Trophoblast cell (in vitro differentiated cells and primary cell): ENCODE data around the gene ALPI.
"Not testable (repeated sequence)": the region's sequence is repeated elsewhere in the genome, so short reads cannot be mapped to it uniquely, and the experiment has no call there.

Experiments
- DNase-seq, 2 donors: peaks; one replicate each; pipeline ENCODE4 v3.0.0-alpha.2; 2016
- H2AFZ ChIP-seq: 2 replicates; pipeline ENCODE4 v1.6.1; 2013; ENCODE audit warnings: low read length, moderate library complexity, mild to moderate bottlenecking; ENCODE audit not compliant: insufficient read depth, poor library complexity
- H2AK5ac ChIP-seq: 2 replicates; pipeline ENCODE4 v1.6.1; 2013; ENCODE audit warnings: mild to moderate bottlenecking, low read length
- H2BK120ac ChIP-seq: 2 replicates; pipeline ENCODE4 v1.6.1; 2013; ENCODE audit warnings: low read length, mild to moderate bottlenecking, moderate library complexity; ENCODE audit not compliant: insufficient read depth, poor library complexity
- H2BK12ac ChIP-seq: 2 replicates; pipeline ENCODE4 v1.6.1; 2013; ENCODE audit warnings: mild to moderate bottlenecking, low read length, moderate library complexity
- H2BK5ac ChIP-seq: 2 replicates; pipeline ENCODE4 v1.6.1; 2013; ENCODE audit warnings: low read length, low read depth, moderate library complexity, mild to moderate bottlenecking; ENCODE audit not compliant: poor library complexity
- H3K14ac ChIP-seq: 2 replicates; pipeline ENCODE4 v1.6.1; 2013; ENCODE audit warnings: mild to moderate bottlenecking, low read length
- H3K18ac ChIP-seq: 2 replicates; pipeline ENCODE4 v1.6.1; 2013; ENCODE audit warnings: mild to moderate bottlenecking, low read length
- H3K23ac ChIP-seq: 2 replicates; pipeline ENCODE4 v1.6.1; 2013; ENCODE audit warnings: low read length
- H3K27ac ChIP-seq: 2 replicates; pipeline ENCODE4 v1.5.1; 2013; ENCODE audit warnings: low read depth, mild to moderate bottlenecking, inconsistent platforms, low read length, moderate library complexity
- H3K27me3 ChIP-seq: 2 replicates; pipeline ENCODE4 v1.6.1; 2013; ENCODE audit warnings: inconsistent platforms, mild to moderate bottlenecking, low read length, moderate library complexity; ENCODE audit not compliant: insufficient read depth
- H3K36me3 ChIP-seq, 2 experiments: 1 replicate in 1 of 2; 2 replicates in 1 of 2; pipeline ENCODE4 v1.6.1; 2013; ENCODE audit warnings: low read length in 2 of 2, mild to moderate bottlenecking in 2 of 2, moderate library complexity in 1 of 2; ENCODE audit not compliant: insufficient read depth in 2 of 2, control insufficient read depth in 1 of 2
- H3K4ac ChIP-seq: 2 replicates; pipeline ENCODE4 v1.6.1; 2013; ENCODE audit warnings: low read depth, mild to moderate bottlenecking, low read length, moderate library complexity
- H3K4me1 ChIP-seq, 2 experiments: 1 replicate in 1 of 2; 2 replicates in 1 of 2; pipeline ENCODE4 v1.6.1; 2013; ENCODE audit warnings: low read length in 2 of 2, mild to moderate bottlenecking in 2 of 2, moderate library complexity in 1 of 2; ENCODE audit not compliant: insufficient read depth in 2 of 2, control insufficient read depth in 1 of 2
- H3K4me2 ChIP-seq: 2 replicates; pipeline ENCODE4 v1.6.1; 2013; ENCODE audit warnings: inconsistent platforms, mild to moderate bottlenecking, low read length, moderate library complexity
- H3K4me3 ChIP-seq: 2 replicates; pipeline ENCODE4 v1.5.1; 2013; ENCODE audit warnings: mild to moderate bottlenecking, low read depth, low read length, inconsistent platforms
- H3K79me1 ChIP-seq: one replicate; pipeline ENCODE4 v1.6.1; 2013; ENCODE audit warnings: low read length
- H3K79me2 ChIP-seq: 2 replicates; pipeline ENCODE4 v1.6.1; 2013; ENCODE audit warnings: low read length, mild to moderate bottlenecking; ENCODE audit not compliant: control insufficient read depth, insufficient read depth, poor library complexity
- H3K9ac ChIP-seq: 2 replicates; pipeline ENCODE4 v1.6.1; 2013; ENCODE audit warnings: mild to moderate bottlenecking, low read length
- H3K9me3 ChIP-seq: 2 replicates; pipeline ENCODE4 v1.6.1; 2013; ENCODE audit warnings: low read depth, mild to moderate bottlenecking, control low read depth, inconsistent platforms, low read length; ENCODE audit not compliant: insufficient read depth
- H4K12ac ChIP-seq: 2 replicates; pipeline ENCODE4 v1.6.1; 2013; ENCODE audit warnings: low read depth, mild to moderate bottlenecking, low read length, moderate library complexity
- H4K8ac ChIP-seq: 2 replicates; pipeline ENCODE4 v1.6.1; 2013; ENCODE audit warnings: low read depth, mild to moderate bottlenecking, low read length, moderate library complexity
- H4K91ac ChIP-seq: one replicate; pipeline ENCODE4 v1.6.1; 2013; ENCODE audit warnings: low read depth, mild to moderate bottlenecking, low read length, moderate library complexity
- WGBS: extraction: QIAGEN DNeasy Blood & Tissue Kit; methylation state at CpG from one replicate; pipeline ENCODE4 v1.1.7; 2013; ENCODE audit warnings: missing lambda C conversion rate; ENCODE audit not compliant: insufficient read length, insufficient coverage; ENCODE audit errors: extremely low coverage; 5-methylcytosine and 5-hydroxymethylcytosine counted together

Gene ALPI

GRCh38 chr2:232442431-232442830, 13.5 kb upstream of the ALPI start:
- not testable (repeated sequence) for H2BK5ac ChIP-seq, H4K12ac ChIP-seq, H4K8ac ChIP-seq, H3K4me3 ChIP-seq, H3K27ac ChIP-seq, H3K36me3 ChIP-seq, DNase-seq, H3K4me2 ChIP-seq, H2BK120ac ChIP-seq, H3K79me1 ChIP-seq, H4K91ac ChIP-seq, H3K4ac ChIP-seq, H3K9me3 ChIP-seq, H2BK12ac ChIP-seq, H3K18ac ChIP-seq, H3K4me1 ChIP-seq, H3K23ac ChIP-seq, H3K9ac ChIP-seq, H3K27me3 ChIP-seq, H2AK5ac ChIP-seq, H2AFZ ChIP-seq, H3K79me2 ChIP-seq, H3K14ac ChIP-seq
- WGBS, result no CpG with 5 or more reads among the region's 13 CpGs

- H2BK12ac ChIP-seq, H3K9me3 ChIP-seq, H4K91ac ChIP-seq, H3K4me2 ChIP-seq, H3K27ac ChIP-seq, H2AFZ ChIP-seq, H3K27me3 ChIP-seq, H3K23ac ChIP-seq, H4K8ac ChIP-seq, H2BK120ac ChIP-seq, H4K12ac ChIP-seq, H3K79me2 ChIP-seq, H2BK5ac ChIP-seq, DNase-seq, H3K4me1 ChIP-seq, H3K9ac ChIP-seq, H3K4ac ChIP-seq, H3K36me3 ChIP-seq, H3K14ac ChIP-seq, H2AK5ac ChIP-seq, H3K18ac ChIP-seq, H3K4me3 ChIP-seq, H3K79me1 ChIP-seq: not testable (repeated sequence)
- no CpG with 5 or more reads among the region's 13 CpGs for WGBS
Observed at GRCh38 chr2:232443047-232443446, 12.9 kb upstream of the ALPI start.

GRCh38 chr2:232443669-232444408, 12.1 kb upstream of the ALPI start:
- not testable (repeated sequence) for H4K8ac ChIP-seq, H3K9ac ChIP-seq, DNase-seq, H3K36me3 ChIP-seq, H3K79me2 ChIP-seq, H3K4ac ChIP-seq, H3K18ac ChIP-seq, H3K23ac ChIP-seq, H3K14ac ChIP-seq, H2AFZ ChIP-seq, H2BK12ac ChIP-seq, H2BK120ac ChIP-seq, H3K4me2 ChIP-seq, H3K79me1 ChIP-seq, H2AK5ac ChIP-seq, H3K27ac ChIP-seq, H3K9me3 ChIP-seq, H4K12ac ChIP-seq, H4K91ac ChIP-seq, H3K4me1 ChIP-seq, H3K27me3 ChIP-seq, H3K4me3 ChIP-seq, H2BK5ac ChIP-seq
- no CpG with 5 or more reads among the region's 21 CpGs for WGBS

GRCh38 chr2:232444409-232445148, 11.4 kb upstream of the ALPI start:
- Histone ChIP-seq H3K79me1 (no peaks in the 10 kb centered on the region), H3K79me2 (no peaks in the 10 kb centered on the region), H4K12ac (no peak overlapping the region), H3K18ac (no peak overlapping the region), H3K4me2 (no peak overlapping the region), H4K91ac (no peak overlapping the region), H3K27me3 (no peaks in the 10 kb centered on the region), H4K8ac (no peak overlapping the region), H3K4ac (no peak overlapping the region), H3K23ac (no peak overlapping the region), H2BK120ac (no peak overlapping the region), H3K9ac (no peak overlapping the region), H3K4me1 (no peaks in the 10 kb centered on the region), H2BK5ac (no peak overlapping the region), H2AFZ (no peak overlapping the region), H3K9me3 (peaks cover 2% of the 10 kb centered on the region), H3K36me3 (no peaks in the 10 kb centered on the region), H3K14ac (no peak overlapping the region), H3K4me3 (no peak overlapping the region), H2BK12ac (no peak overlapping the region), H2AK5ac (no peak overlapping the region), H3K27ac (no peak overlapping the region)
- no CpG with 5 or more reads among the region's 21 CpGs for WGBS
- peak; percentile 61 to 82 for DNase-seq
